CD8-positive, alpha-beta memory T cell (primary cell): ENCODE measurements around the gene GIMAP1. TPM values are rescaled to one million over a fixed set of nuclear protein-coding genes. Genes with fewer than 3 reads are reported as not detected.

Experiments
- CTCF ChIA-PET: fragments of 350-600 bp; sonication (Branson Sonifier 250); formaldehyde crosslinking; loops from one replicate; lab custom pipeline; 2021; ENCODE audit warnings: antibody characterized with exemption; lab: Charles Lee
- POLR2A ChIA-PET: fragments of 350-600 bp; sonication (Branson Sonifier 250); formaldehyde crosslinking; loops from one replicate; lab custom pipeline; 2021; ENCODE audit warnings: antibody characterized with exemption; lab: Charles Lee
- DNase-seq, 5 donors: peaks; one replicate each; pipeline versions ENCODE4 v3.0.0 to v3.0.0-alpha.2; 2020 to 2022; ENCODE audit warnings: mixed read lengths in 1 of 5
- H3K27ac ChIP-seq: one replicate; pipeline ENCODE4 v1.7.0; 2013; ENCODE audit warnings: low read depth, mild to moderate bottlenecking, low read length, moderate library complexity
- H3K27me3 ChIP-seq: 2 replicates; pipeline ENCODE4 v1.7.0; 2013; ENCODE audit warnings: low read length, mild to moderate bottlenecking; ENCODE audit not compliant: insufficient read depth, poor library complexity, severe bottlenecking
- H3K36me3 ChIP-seq: 2 replicates; pipeline ENCODE4 v1.7.0; 2013; ENCODE audit warnings: mild to moderate bottlenecking, low read length, moderate library complexity; ENCODE audit not compliant: insufficient read depth
- H3K4me1 ChIP-seq: 2 replicates; pipeline ENCODE4 v1.7.0; 2013; ENCODE audit warnings: mild to moderate bottlenecking, low read length, moderate library complexity; ENCODE audit not compliant: insufficient read depth
- H3K4me3 ChIP-seq: 2 replicates; pipeline ENCODE4 v1.7.0; 2013; ENCODE audit warnings: mild to moderate bottlenecking, low read length
- H3K9me3 ChIP-seq: 2 replicates; pipeline ENCODE4 v1.7.0; 2013; ENCODE audit warnings: mild to moderate bottlenecking, low read length
- H3K27ac Mint-ChIP-seq, 8 donors: one replicate each; pipeline ENCODE4 v1.8.0; 2020 to 2021; ENCODE audit warnings: mixed read lengths in 8 of 8, mild to moderate bottlenecking in 6 of 8, inconsistent platforms in 3 of 8, moderate library complexity in 3 of 8
- H3K27me3 Mint-ChIP-seq, 2 donors: one replicate each; pipeline ENCODE4 v1.8.0; 2020 to 2021; ENCODE audit warnings: mixed read lengths in 2 of 2, mild to moderate bottlenecking in 1 of 2, moderate library complexity in 1 of 2
- H3K36me3 Mint-ChIP-seq, 3 donors: one replicate each; pipeline ENCODE4 v1.8.0; 2020 to 2021; ENCODE audit warnings: mixed read lengths in 3 of 3, inconsistent platforms in 1 of 3, mild to moderate bottlenecking in 1 of 3
- H3K4me1 Mint-ChIP-seq, 3 donors: one replicate each; pipeline ENCODE4 v1.8.0; 2020 to 2021; ENCODE audit warnings: mixed read lengths in 3 of 3, inconsistent platforms in 1 of 3, mild to moderate bottlenecking in 1 of 3
- H3K4me3 Mint-ChIP-seq, 7 donors: one replicate each; pipeline ENCODE4 v1.8.0; 2020 to 2021; ENCODE audit warnings: mixed read lengths in 7 of 7, mild to moderate bottlenecking in 6 of 7, moderate library complexity in 4 of 7, inconsistent platforms in 2 of 7
- H3K9me3 Mint-ChIP-seq, 5 donors: one replicate each; pipeline ENCODE4 v1.8.0; 2020 to 2022; ENCODE audit warnings: mixed read lengths in 5 of 5, mild to moderate bottlenecking in 3 of 5, moderate library complexity in 2 of 5, inconsistent platforms in 1 of 5
- polyA plus RNA-seq: library from polyadenylated mRNA; unstranded; fragments of 300-500 nt; fragmentation: Illumina TruSeq; gene quantifications from one replicate; pipeline ENCODE4 v1.2.3, GENCODE V29; 2021
- total RNA-seq, 2 experiments: library from RNA; stranded (reverse); gene quantifications; one replicate each; pipeline ENCODE4 v1.2.3, GENCODE V29; 2021

Gene GIMAP1
- total and polyA plus RNA-seq, 3 experiments from 2014 or later: 9.8 to 86.1 (median 10.0) TPM

GRCh38 chr7:150738092-150738491, 21.7 kb downstream of the GIMAP1 start:
- Histone ChIP-seq H3K4me1 (peaks cover 67% of the 10 kb centered on the region), H3K27ac (peak overlapping the region; percentile 82)
- peak in 1 of 5 donors; percentile 32 for DNase-seq

GRCh38 chr7:150738591-150739001, 22.2 kb downstream of the GIMAP1 start:
- no peak for DNase-seq
- H3K36me3 Mint-ChIP-seq: peaks cover 50 to 68% (median 60%) of the 10 kb centered on the region in 3 donors
- H3K4me1 ChIP-seq: peaks cover 67% of the 10 kb centered on the region

More at GRCh38 chr7:150738092-150738491, 21.7 kb downstream of the GIMAP1 start:
- H3K36me3 ChIP-seq: peaks cover 52% of the 10 kb centered on the region
- Mint-ChIP-seq H3K27me3 (no peaks in the 10 kb centered on the region), H3K36me3 (peaks cover 45 to 63% (median 55%) of the 10 kb centered on the region in 3 donors), H3K27ac (peak overlapping the region; percentile 73 to 99 (median 96)), H3K4me1 (peaks cover 64 to 74% (median 70%) of the 10 kb centered on the region in 3 donors), H3K9me3 (peaks cover 0 to 3% (median 0%) of the 10 kb centered on the region in 5 donors), H3K4me3 (peak overlapping the region; percentile 91 to 100 (median 97))
- ChIA-PET CTCF (interaction anchor here (1.1 to 3.4 kb wide), 9 partner anchors 12 to 289 kb away, joined by 3 to 17 read pairs (median 8); partner anchors contain the start of genes GIMAP1, GIMAP4, GIMAP7 and GIMAP8), POLR2A (interaction anchor here (0.9 to 3.0 kb wide), 7 partner anchors 10 to 287 kb away, joined by 3 to 17 read pairs (median 4); partner anchors contain the start of genes GIMAP1 and GIMAP6)
- no peaks in the 10 kb centered on the region for H3K27me3 ChIP-seq
- peak overlapping the region; percentile 97 for H3K4me3 ChIP-seq
- no peaks in the 10 kb centered on the region for H3K9me3 ChIP-seq

GRCh38 chr7:150739033-150739432, 22.6 kb downstream of the GIMAP1 start:
- CTCF ChIA-PET: interaction anchor here (0.8 to 3.0 kb wide), 10 partner anchors 16 to 300 kb away, joined by 3 to 17 read pairs (median 5); partner anchors contain the start of genes GIMAP1, GIMAP4, GIMAP7 and GIMAP8
- no peak for DNase-seq
- Histone ChIP-seq H3K4me1 (peaks cover 67% of the 10 kb centered on the region), H3K36me3 (peaks cover 62% of the 10 kb centered on the region), H3K4me3 (peak overlapping the region; percentile 97), H3K27me3 (no peaks in the 10 kb centered on the region), H3K27ac (peak overlapping the region; percentile 82), H3K9me3 (no peaks in the 10 kb centered on the region)
- H3K4me1 Mint-ChIP-seq: peaks cover 64 to 74% (median 70%) of the 10 kb centered on the region in 3 donors
- POLR2A ChIA-PET: interaction anchor here (0.7 to 3.0 kb wide), 10 partner anchors 9 to 290 kb away, joined by 3 to 17 read pairs (median 3); partner anchors contain the start of genes GIMAP1, GIMAP6 and GIMAP7
- H3K27ac Mint-ChIP-seq: peak overlapping the region; percentile 73 to 99 (median 96)
- H3K36me3 Mint-ChIP-seq: peaks cover 54 to 72% (median 63%) of the 10 kb centered on the region in 3 donors
- no peaks in the 10 kb centered on the region for H3K27me3 Mint-ChIP-seq
- peaks cover 0 to 3% (median 0%) of the 10 kb centered on the region in 5 donors for H3K9me3 Mint-ChIP-seq
- peak overlapping the region; percentile 91 to 100 (median 97) for H3K4me3 Mint-ChIP-seq

More at GRCh38 chr7:150738591-150739001, 22.2 kb downstream of the GIMAP1 start:
- Mint-ChIP-seq H3K27ac (peak overlapping the region; percentile 73 to 99 (median 96)), H3K4me3 (peak overlapping the region; percentile 91 to 100 (median 97)), H3K27me3 (no peaks in the 10 kb centered on the region), H3K9me3 (peaks cover 0 to 3% (median 0%) of the 10 kb centered on the region in 5 donors), H3K4me1 (peaks cover 64 to 74% (median 70%) of the 10 kb centered on the region in 3 donors)
- peak overlapping the region; percentile 97 for H3K4me3 ChIP-seq
- POLR2A ChIA-PET: interaction anchor here (0.7 to 3.0 kb wide), 9 partner anchors 9 to 287 kb away, joined by 3 to 17 read pairs (median 3); partner anchors contain the start of genes GIMAP1, GIMAP6 and GIMAP7
- H3K27me3 ChIP-seq: no peaks in the 10 kb centered on the region
- H3K27ac ChIP-seq: peak overlapping the region; percentile 82
- CTCF ChIA-PET: interaction anchor here (0.8 to 3.0 kb wide), 10 partner anchors 16 to 300 kb away, joined by 3 to 17 read pairs (median 5); partner anchors contain the start of genes GIMAP1, GIMAP4, GIMAP7 and GIMAP8
- H3K36me3 ChIP-seq: peaks cover 57% of the 10 kb centered on the region
- H3K9me3 ChIP-seq: no peaks in the 10 kb centered on the region

GRCh38 chr7:150740053-150740452, 23.6 kb downstream of the GIMAP1 start:
- H3K4me3 ChIP-seq: peak overlapping the region; percentile 97
- Mint-ChIP-seq H3K36me3 (peaks cover 61 to 82% (median 67%) of the 10 kb centered on the region in 3 donors), H3K4me3 (peak overlapping the region; percentile 91 to 100 (median 97)), H3K27me3 (no peaks in the 10 kb centered on the region), H3K9me3 (peaks cover 0 to 3% (median 0%) of the 10 kb centered on the region in 5 donors), H3K4me1 (peaks cover 64 to 74% (median 70%) of the 10 kb centered on the region in 3 donors), H3K27ac (peak overlapping the region; percentile 73 to 99 (median 94))
- peaks cover 67% of the 10 kb centered on the region for H3K36me3 ChIP-seq
- H3K9me3 ChIP-seq: no peaks in the 10 kb centered on the region
- no peak for DNase-seq
- H3K4me1 ChIP-seq: peaks cover 67% of the 10 kb centered on the region
- POLR2A ChIA-PET: interaction anchor here (1.1 kb wide), 1 partner anchor 291 kb away, joined by 3 read pairs; no protein-coding TSS in a partner anchor
- H3K27ac ChIP-seq: peak overlapping the region; percentile 82
- CTCF ChIA-PET: interaction anchor here (2.9 kb wide), 1 partner anchor 14 kb away, joined by 12 read pairs; no protein-coding TSS in a partner anchor
- H3K27me3 ChIP-seq: no peaks in the 10 kb centered on the region

- H3K27me3 ChIP-seq: no peaks in the 10 kb centered on the region
- no peaks in the 10 kb centered on the region for H3K27me3 Mint-ChIP-seq
- POLR2A ChIA-PET: interaction anchor here (0.9 to 5.4 kb wide), 10 partner anchors 8 to 293 kb away, joined by 3 to 31 read pairs (median 5); partner anchors contain the start of genes GIMAP2, GIMAP6 and GIMAP8
- peak overlapping the region; percentile 97 for H3K4me3 ChIP-seq
- no peak for DNase-seq
- no peaks in the 10 kb centered on the region for H3K9me3 ChIP-seq
- peaks cover 69% of the 10 kb centered on the region for H3K36me3 ChIP-seq
- no peak overlapping the region for H3K27ac ChIP-seq
- peaks cover 69 to 79% (median 75%) of the 10 kb centered on the region in 3 donors for H3K4me1 Mint-ChIP-seq
- peak overlapping the region; percentile 91 to 100 (median 97) for H3K4me3 Mint-ChIP-seq
- H3K27ac Mint-ChIP-seq: peak overlapping the region; percentile 73 to 99 (median 92)
- CTCF ChIA-PET: interaction anchor here (1.0 to 9.6 kb wide), 14 partner anchors 10 to 295 kb away, joined by 3 to 60 read pairs (median 5); partner anchors contain the start of genes GIMAP1, GIMAP4, GIMAP7 and GIMAP8
- H3K9me3 Mint-ChIP-seq: peaks cover 0 to 3% (median 0%) of the 10 kb centered on the region in 5 donors
- peaks cover 69% of the 10 kb centered on the region for H3K4me1 ChIP-seq
- H3K36me3 Mint-ChIP-seq: peaks cover 64 to 91% (median 69%) of the 10 kb centered on the region in 3 donors
These were observed 26.0 kb downstream of the GIMAP1 start for GRCh38 chr7:150742286-150742968.

- POLR2A ChIA-PET: interaction anchor here (0.6 to 5.4 kb wide), 12 partner anchors 10 to 1652 kb away, joined by 3 to 31 read pairs (median 6); partner anchors contain the start of genes GIMAP1, GIMAP2, GIMAP6 and GIMAP7
These were observed 27.7 kb downstream of the GIMAP1 start for GRCh38 chr7:150744041-150744656.

More at GRCh38 chr7:150744041-150744656, 27.7 kb downstream of the GIMAP1 start:
- Histone ChIP-seq H3K4me1 (peaks cover 86% of the 10 kb centered on the region), H3K27ac (no peak overlapping the region), H3K9me3 (no peaks in the 10 kb centered on the region), H3K4me3 (peak overlapping the region; percentile 97), H3K27me3 (no peaks in the 10 kb centered on the region), H3K36me3 (peaks cover 56% of the 10 kb centered on the region)
- DNase-seq: no peak
- no peaks in the 10 kb centered on the region for H3K27me3 Mint-ChIP-seq
- peaks cover 86 to 96% (median 92%) of the 10 kb centered on the region in 3 donors for H3K4me1 Mint-ChIP-seq
- peak overlapping the region; percentile 73 to 99 (median 92) for H3K27ac Mint-ChIP-seq
- peaks cover 53 to 75% (median 55%) of the 10 kb centered on the region in 3 donors for H3K36me3 Mint-ChIP-seq
- H3K9me3 Mint-ChIP-seq: peaks cover 0 to 3% (median 0%) of the 10 kb centered on the region in 5 donors
- peak overlapping the region; percentile 91 to 100 (median 97) for H3K4me3 Mint-ChIP-seq
- CTCF ChIA-PET: interaction anchor here (0.7 to 9.6 kb wide), 11 partner anchors 11 to 294 kb away, joined by 3 to 60 read pairs (median 4); partner anchors contain the start of genes GIMAP1, GIMAP2, GIMAP7 and GIMAP8
